ENCODE data around the gene EHMT1.

The EHMT1 gene

DNA sequence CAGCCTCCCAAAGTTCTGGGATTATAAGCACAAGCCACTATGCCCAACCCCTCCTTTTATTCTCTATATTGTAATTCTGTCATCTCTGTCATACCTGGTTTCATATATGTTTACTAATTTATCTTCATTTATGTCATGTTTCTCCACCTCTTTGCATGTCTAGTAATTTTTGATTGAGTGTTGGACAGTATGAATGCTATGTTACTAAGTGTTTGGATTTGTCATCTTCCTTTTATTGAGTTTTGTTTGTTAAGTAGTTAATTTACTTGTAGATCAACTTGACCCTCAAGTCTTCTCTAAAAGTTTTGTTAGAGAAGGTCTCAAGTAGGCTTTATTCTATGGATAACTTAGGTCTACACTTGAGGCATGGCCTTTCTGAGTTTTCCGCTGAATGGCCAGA, 241.6 kb downstream of the EHMT1 start:
- TF ChIP-seq ZNF8 (CRISPR knock-in tag; IDR thresholded peaks at IDR 0.05), result no peak
- no peak for TF ChIP-seq SNAI2 (CRISPR knock-in tag; IDR thresholded peaks at IDR 0.05)
- no peak for TF ChIP-seq ZNF70 (CRISPR knock-in tag; IDR thresholded peaks at IDR 0.05)
- TF ChIP-seq ZFP3 (CRISPR knock-in tag; IDR thresholded peaks at IDR 0.05), result no peak
- TF ChIP-seq PPARA (CRISPR knock-in tag; IDR thresholded peaks at IDR 0.05; ENCODE audit: borderline replicate concordance), result no peak
- no peak for TF ChIP-seq GLIS3 (CRISPR knock-in tag; IDR thresholded peaks at IDR 0.05)
- TF ChIP-seq, protein P1, sequence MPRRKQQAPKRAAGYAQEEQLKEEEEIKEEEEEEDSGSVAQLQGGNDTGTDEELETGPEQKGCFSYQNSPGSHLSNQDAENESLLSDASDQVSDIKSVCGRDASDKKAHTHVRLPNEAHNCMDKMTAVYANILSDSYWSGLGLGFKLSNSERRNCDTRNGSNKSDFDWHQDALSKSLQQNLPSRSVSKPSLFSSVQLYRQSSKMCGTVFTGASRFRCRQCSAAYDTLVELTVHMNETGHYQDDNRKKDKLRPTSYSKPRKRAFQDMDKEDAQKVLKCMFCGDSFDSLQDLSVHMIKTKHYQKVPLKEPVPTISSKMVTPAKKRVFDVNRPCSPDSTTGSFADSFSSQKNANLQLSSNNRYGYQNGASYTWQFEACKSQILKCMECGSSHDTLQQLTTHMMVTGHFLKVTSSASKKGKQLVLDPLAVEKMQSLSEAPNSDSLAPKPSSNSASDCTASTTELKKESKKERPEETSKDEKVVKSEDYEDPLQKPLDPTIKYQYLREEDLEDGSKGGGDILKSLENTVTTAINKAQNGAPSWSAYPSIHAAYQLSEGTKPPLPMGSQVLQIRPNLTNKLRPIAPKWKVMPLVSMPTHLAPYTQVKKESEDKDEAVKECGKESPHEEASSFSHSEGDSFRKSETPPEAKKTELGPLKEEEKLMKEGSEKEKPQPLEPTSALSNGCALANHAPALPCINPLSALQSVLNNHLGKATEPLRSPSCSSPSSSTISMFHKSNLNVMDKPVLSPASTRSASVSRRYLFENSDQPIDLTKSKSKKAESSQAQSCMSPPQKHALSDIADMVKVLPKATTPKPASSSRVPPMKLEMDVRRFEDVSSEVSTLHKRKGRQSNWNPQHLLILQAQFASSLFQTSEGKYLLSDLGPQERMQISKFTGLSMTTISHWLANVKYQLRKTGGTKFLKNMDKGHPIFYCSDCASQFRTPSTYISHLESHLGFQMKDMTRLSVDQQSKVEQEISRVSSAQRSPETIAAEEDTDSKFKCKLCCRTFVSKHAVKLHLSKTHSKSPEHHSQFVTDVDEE (CRISPR knock-in tag; IDR thresholded peaks at IDR 0.05), result no peak
- no peak for TF ChIP-seq CSRNP3 (CRISPR knock-in tag; IDR thresholded peaks at IDR 0.05)
- no peak for TF ChIP-seq ZFP30 (CRISPR knock-in tag; IDR thresholded peaks at IDR 0.05)
- TF ChIP-seq ZC3H10 (CRISPR knock-in tag; IDR thresholded peaks at IDR 0.05), result no peak
- no peak for ATAC-seq

DNA sequence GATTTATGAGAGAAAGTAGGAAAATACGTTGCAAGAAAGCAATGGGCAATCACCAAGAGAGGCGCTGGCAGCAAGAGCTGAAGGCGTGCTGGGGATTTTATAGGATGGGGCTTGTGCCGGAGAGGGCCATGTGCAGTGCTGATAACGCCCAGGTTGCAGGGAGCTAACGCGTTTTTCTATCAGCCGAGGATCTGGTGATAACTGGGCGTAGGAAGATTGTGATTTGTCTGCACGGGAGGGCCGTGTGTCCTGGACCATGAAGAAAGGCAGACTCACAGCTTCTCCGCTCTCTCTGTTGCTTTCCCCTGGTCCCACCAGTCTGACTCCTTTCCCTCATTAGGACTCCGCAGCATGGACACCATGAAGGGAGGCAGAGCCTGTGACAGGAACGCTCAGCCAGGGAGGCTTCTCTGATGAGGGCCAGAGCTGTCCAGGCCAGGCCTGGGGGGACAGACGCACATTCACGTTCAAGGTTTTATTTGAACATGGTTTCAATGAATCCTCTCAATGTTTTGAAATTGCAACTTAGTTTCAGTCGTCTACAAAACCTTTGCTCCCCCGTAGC, 246.9 kb downstream of the EHMT1 start:
- TF ChIP-seq ESRRG (CRISPR knock-in tag; IDR thresholded peaks at IDR 0.05) (no peak), TCF4 (CRISPR knock-in tag; IDR thresholded peaks at IDR 0.05; ENCODE audit: borderline replicate concordance) (peak; percentile 76; the same call in 1 of the 2 replicates)
- no peak; the same call in 2 of the 3 replicates for ATAC-seq

DNA sequence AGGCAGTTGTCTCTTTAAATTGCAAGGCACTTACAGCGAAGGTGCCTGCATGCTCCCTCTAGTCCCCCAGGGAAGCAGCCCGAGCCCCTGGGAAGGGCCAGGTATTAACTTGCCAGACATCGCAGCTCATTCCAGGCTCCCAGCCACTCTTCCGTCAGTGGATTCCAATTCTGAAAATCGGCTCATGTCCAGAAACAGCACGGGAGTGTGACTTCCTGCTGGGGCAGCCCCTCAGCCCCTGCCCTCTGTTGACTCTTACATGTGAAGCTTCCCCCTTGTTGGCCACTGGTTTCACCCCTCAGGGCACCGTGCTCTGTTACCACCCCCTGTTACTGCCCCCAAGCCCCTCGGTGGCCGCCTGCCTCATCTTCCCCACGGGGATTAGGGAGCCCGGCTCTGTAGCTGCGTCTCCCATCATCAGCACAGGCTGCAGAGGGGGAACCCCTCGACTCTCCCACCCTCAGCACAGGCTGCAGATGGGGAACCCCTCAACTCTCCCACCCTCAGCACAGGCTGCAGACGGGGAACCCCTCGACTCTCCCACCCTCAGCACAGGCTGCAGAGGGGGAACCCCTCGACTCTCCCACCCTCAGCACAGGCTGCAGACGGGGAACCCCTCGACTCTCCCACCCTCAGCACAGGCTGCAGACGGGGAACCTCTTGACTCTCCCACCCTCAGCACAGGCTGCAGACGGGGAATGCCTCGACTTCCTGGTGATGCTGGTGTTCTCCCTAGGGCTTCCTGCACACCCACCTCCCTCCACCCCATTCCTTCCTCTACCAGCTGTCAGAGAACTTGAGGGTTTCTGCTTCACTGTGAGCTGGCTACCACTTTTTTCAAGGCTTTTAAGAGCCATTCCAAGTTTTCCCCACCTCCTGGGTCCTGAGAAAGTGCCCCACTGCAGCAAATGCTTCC, 247.7 kb downstream of the EHMT1 start:
- no peak for TF ChIP-seq SNAI2 (CRISPR knock-in tag; IDR thresholded peaks at IDR 0.05)
- TF ChIP-seq ZNF70 (CRISPR knock-in tag; IDR thresholded peaks at IDR 0.05), result no peak
- no peak for TF ChIP-seq CSDC2 (CRISPR knock-in tag; IDR thresholded peaks at IDR 0.05)
- TF ChIP-seq TOX (CRISPR knock-in tag; IDR thresholded peaks at IDR 0.05; ENCODE audit: borderline replicate concordance), result no peak
- TF ChIP-seq TCF4 (CRISPR knock-in tag; IDR thresholded peaks at IDR 0.05; ENCODE audit: borderline replicate concordance), result no peak
- TF ChIP-seq ZNF565 (CRISPR knock-in tag; conservative IDR thresholded peaks at IDR 0.05; ENCODE audit: low read depth), result no peak
- no peak for TF ChIP-seq ZFP3 (CRISPR knock-in tag; IDR thresholded peaks at IDR 0.05)
- no peak for TF ChIP-seq ESRRG (CRISPR knock-in tag; IDR thresholded peaks at IDR 0.05)
- TF ChIP-seq PPARA (CRISPR knock-in tag; IDR thresholded peaks at IDR 0.05; ENCODE audit: borderline replicate concordance), result no peak
- no peak for TF ChIP-seq CREB5 (CRISPR knock-in tag; IDR thresholded peaks at IDR 0.05; ENCODE audit: low read depth)
- TF ChIP-seq BACH2 (CRISPR knock-in tag; IDR thresholded peaks at IDR 0.05; ENCODE audit: borderline replicate concordance), result no peak

DNA sequence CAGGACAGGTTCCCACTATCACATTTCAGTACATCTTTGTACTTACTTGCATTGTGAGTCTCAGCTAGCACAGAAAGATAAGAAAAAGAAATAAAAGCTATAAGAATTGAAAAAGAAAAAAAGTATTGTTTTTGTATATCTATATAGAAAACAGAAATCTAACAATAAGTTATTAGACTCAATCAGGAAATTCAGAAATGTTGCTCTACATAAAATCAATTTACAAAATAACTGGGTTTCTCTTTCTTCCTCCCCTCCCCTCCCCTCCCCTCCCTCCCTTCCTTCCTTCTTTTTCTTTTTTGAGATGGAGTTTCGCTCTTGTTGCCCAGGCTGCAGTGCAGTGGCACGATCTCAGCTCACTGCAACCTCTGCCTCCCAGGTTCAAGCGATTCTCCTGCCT, 251.6 kb downstream of the EHMT1 start:
- no peak for TF ChIP-seq PPARA (CRISPR knock-in tag; IDR thresholded peaks at IDR 0.05; ENCODE audit: borderline replicate concordance)
- TF ChIP-seq, protein P2, sequence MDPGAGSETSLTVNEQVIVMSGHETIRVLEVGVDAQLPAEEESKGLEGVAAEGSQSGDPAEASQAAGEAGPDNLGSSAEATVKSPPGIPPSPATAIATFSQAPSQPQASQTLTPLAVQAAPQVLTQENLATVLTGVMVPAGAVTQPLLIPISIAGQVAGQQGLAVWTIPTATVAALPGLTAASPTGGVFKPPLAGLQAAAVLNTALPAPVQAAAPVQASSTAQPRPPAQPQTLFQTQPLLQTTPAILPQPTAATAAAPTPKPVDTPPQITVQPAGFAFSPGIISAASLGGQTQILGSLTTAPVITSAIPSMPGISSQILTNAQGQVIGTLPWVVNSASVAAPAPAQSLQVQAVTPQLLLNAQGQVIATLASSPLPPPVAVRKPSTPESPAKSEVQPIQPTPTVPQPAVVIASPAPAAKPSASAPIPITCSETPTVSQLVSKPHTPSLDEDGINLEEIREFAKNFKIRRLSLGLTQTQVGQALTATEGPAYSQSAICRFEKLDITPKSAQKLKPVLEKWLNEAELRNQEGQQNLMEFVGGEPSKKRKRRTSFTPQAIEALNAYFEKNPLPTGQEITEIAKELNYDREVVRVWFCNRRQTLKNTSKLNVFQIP (CRISPR knock-in tag; IDR thresholded peaks at IDR 0.05; ENCODE audit: borderline replicate concordance, low read depth), result no peak
- no peak for TF ChIP-seq CSRNP3 (CRISPR knock-in tag; IDR thresholded peaks at IDR 0.05)
- no peak for TF ChIP-seq TOX (CRISPR knock-in tag; IDR thresholded peaks at IDR 0.05; ENCODE audit: borderline replicate concordance)
- TF ChIP-seq ZNF565 (CRISPR knock-in tag; conservative IDR thresholded peaks at IDR 0.05; ENCODE audit: low read depth), result no peak
- no peak for TF ChIP-seq ARNTL (CRISPR knock-in tag; IDR thresholded peaks at IDR 0.05; ENCODE audit: borderline replicate concordance, low read depth)
- ATAC-seq, result no peak

More for the DNA sequence above, 247.7 kb downstream of the EHMT1 start:
- ATAC-seq, result no peak
